T-helper 1 cell treated with Interleukin-12 subunit alpha and Interleukin-12 subunit beta and Interleukin-4 antibody, amounts not matched to agents 30 μg/mL and 1 μg/mL, for 36 hours (primary cell): ENCODE measurements around the gene KRTAP5-1.
A peak's percentile ranks its signal among the peaks of the same experiment; 100 is the strongest.

Experiments
- H3K27ac Mint-ChIP-seq: one replicate; pipeline ENCODE4 v1.8.0; 2021; ENCODE audit warnings: mild to moderate bottlenecking, mixed read lengths
- H3K27me3 Mint-ChIP-seq: one replicate; pipeline ENCODE4 v1.8.0; 2021; ENCODE audit warnings: low read depth, mixed read lengths
- H3K36me3 Mint-ChIP-seq: one replicate; pipeline ENCODE4 v1.8.0; 2021; ENCODE audit warnings: low read depth, mixed read lengths
- H3K4me1 Mint-ChIP-seq: one replicate; pipeline ENCODE4 v1.8.0; 2021; ENCODE audit warnings: low read depth, mixed read lengths
- H3K4me3 Mint-ChIP-seq: one replicate; pipeline ENCODE4 v1.8.0; 2021; ENCODE audit warnings: mild to moderate bottlenecking, moderate library complexity, mixed read lengths
- H3K9me3 Mint-ChIP-seq: one replicate; pipeline ENCODE4 v1.8.0; 2021; ENCODE audit warnings: mixed read lengths

Gene KRTAP5-1

DNA sequence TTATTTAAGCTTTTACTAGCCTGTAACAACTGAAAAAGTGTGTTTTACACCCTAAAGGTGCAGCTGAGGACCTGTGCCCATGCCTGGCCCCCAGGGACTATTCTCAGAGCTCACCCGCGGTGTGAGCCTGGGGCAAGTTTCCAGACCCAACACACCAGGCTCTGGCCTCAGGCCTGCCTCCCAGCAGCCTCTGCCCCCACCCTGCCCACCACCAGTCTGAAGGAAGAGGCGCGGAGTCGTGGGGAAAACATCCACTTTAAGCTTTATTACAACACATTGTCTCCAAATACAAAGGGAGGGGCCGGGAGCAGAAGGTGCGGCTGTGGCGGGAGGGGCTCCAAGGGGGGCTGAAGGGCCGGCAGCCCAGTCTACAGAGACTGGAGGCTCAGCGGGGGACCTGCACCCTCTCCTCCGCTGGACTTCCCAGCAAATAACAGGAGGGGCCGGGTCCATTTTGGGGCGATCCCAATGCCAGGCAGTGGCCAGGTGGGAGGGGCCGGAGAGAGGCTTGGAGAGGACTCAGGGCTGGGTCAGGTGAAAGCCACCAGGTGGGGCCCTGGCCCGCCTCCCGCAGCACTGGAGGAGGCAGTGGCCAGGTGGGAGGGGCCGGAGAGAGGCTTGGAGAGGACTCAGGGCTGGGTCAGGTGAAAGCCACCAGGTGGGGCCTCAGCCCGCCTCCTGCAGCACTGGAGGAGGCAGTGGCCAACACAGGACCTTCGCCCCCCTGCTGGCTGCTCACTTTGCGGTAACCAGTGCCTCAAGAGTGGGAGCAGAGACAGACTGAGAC, 31.1 kb downstream of the KRTAP5-1 start:
- Mint-ChIP-seq H3K4me3 (no peak overlapping the region), H3K27me3 (peaks cover 16% of the 10 kb centered on the region)

DNA sequence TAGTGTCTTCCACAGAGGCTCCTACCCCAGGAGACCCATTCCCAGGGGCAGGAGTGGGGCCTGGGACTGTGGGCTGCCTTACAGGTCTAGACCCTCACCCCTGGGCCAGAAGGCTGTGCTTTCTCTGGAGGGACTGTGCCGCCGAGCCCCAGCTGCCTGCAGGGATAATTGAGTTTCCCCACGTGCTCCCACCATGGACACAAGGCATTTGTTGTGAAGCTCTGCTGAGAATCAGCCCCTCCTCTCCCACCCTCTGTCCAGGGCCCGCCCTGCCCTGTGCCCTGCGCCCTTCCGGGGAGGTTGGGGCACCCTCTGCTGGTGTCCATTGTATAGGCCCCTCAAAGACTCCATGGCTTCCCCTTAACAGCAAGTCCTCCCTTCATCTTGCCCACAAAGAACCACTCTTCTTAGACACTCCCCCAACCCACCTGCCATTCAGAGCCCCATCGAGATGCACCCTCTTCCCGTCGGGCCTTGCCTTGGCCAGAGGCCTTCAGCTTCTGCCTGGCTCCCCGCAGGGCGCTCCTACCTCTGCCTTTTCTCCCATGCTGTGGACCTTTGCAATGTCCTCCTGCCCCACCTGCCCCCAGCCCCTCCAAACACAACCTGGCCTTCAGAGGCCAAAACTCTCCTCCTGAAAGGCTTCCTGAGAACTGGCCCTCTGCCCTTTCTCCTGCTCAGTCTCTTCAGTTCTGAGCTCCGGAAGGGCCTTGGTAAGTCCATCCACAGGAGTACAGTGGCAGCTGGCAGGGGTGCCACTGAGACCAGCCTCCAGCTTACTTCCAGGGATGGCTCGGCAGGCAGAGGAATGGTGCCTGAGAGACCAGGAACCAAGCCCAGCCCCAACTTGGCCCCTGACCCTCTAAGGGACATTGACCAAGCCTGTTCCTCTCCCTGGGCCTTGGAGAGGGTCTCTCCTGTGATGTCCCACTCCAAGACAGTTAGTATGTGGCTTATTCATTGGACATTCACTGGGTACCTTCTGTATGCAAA, 35.4 kb downstream of the KRTAP5-1 start:
- Mint-ChIP-seq H3K4me3 (no peak overlapping the region), H3K36me3 (no peaks in the 10 kb centered on the region), H3K27ac (no peak overlapping the region), H3K27me3 (peaks cover 42% of the 10 kb centered on the region), H3K9me3 (no peaks in the 10 kb centered on the region), H3K4me1 (no peaks in the 10 kb centered on the region)

More for the DNA sequence above, 31.1 kb downstream of the KRTAP5-1 start:
- no peaks in the 10 kb centered on the region for H3K36me3 Mint-ChIP-seq
- H3K27ac Mint-ChIP-seq, result no peak overlapping the region
- H3K4me1 Mint-ChIP-seq, result no peaks in the 10 kb centered on the region
- no peaks in the 10 kb centered on the region for H3K9me3 Mint-ChIP-seq

DNA sequence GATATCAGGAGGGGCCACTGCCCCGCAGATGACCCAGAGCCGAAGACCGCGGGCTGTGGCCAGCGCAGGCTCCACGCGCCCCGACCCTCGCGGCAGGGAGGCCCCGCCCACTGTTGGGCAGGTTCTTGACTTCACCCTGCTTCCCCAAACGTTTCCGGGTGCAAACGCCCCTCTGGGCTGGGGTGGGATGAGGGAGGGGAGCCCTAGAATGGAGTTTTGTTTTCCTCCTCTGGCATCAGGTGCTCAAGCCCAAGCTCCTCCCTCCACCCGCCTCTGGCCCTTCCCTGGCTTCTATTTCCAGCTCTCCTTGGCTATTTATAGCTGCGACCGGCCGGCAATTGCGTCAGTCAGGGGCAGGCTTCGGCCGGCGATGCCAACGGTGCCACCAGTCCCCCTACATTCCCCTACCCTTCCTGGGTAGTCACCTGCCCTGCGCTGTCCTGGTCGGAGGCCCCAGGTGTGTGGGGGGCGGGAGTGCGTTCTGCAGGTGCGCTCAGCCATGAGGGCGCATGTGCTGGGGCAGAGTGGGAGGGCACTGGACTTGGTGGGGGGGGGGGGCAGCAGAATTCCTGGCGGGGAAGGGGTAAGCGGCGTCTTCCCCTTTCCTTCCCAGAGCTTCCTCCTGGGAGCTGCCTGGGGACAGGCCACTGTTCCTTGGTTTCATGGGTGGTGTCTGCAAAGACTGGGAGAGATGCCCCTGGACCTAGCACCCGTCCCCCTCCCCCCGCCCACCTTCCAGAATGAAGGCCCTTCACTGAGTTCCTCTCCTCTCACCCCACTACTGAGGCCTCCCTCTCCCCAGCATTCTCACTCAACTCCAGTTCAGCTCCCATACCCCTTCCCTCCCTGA, 36.6 kb downstream of the KRTAP5-1 start:
- Mint-ChIP-seq H3K9me3 (no peaks in the 10 kb centered on the region), H3K27ac (no peak overlapping the region), H3K36me3 (no peaks in the 10 kb centered on the region), H3K27me3 (peaks cover 42% of the 10 kb centered on the region), H3K4me1 (no peaks in the 10 kb centered on the region), H3K4me3 (no peak overlapping the region)

DNA sequence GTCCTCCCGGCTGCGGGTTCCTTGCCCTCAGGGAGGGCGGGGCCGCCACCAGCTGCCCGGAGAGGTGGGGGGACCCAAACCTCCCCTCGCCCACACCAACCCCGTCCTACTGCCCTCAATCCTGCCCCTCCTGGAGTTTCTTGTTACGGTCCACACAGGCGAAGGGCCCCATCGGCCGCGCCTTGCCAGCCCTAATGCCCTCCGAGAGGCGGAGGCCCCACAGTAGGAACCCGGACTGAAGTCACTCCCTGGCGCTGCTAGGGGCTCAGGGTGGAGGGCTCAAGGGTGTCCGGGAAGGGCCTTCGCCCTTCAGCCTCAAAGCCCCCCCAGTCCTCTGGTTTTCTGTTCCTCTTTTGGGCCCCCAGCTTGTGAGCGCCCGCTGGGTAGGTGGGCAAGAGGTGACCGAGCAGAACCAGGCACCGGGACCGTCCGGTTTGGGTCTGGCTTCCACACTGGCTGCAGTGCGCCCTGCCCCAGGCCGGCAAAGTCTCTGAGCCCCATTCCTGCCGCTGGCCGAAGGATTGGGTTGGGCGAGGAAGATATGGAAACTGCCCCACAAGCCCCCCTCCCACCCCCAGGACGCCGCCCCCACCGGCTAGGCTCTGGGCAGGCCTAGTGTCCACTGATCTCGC, 37.5 kb downstream of the KRTAP5-1 start:
- no peaks in the 10 kb centered on the region for H3K36me3 Mint-ChIP-seq
- H3K4me3 Mint-ChIP-seq, result peak overlapping the region; percentile 21
- no peak overlapping the region for H3K27ac Mint-ChIP-seq
- peaks cover 42% of the 10 kb centered on the region for H3K27me3 Mint-ChIP-seq
- H3K4me1 Mint-ChIP-seq, result no peaks in the 10 kb centered on the region
- H3K9me3 Mint-ChIP-seq, result no peaks in the 10 kb centered on the region

DNA sequence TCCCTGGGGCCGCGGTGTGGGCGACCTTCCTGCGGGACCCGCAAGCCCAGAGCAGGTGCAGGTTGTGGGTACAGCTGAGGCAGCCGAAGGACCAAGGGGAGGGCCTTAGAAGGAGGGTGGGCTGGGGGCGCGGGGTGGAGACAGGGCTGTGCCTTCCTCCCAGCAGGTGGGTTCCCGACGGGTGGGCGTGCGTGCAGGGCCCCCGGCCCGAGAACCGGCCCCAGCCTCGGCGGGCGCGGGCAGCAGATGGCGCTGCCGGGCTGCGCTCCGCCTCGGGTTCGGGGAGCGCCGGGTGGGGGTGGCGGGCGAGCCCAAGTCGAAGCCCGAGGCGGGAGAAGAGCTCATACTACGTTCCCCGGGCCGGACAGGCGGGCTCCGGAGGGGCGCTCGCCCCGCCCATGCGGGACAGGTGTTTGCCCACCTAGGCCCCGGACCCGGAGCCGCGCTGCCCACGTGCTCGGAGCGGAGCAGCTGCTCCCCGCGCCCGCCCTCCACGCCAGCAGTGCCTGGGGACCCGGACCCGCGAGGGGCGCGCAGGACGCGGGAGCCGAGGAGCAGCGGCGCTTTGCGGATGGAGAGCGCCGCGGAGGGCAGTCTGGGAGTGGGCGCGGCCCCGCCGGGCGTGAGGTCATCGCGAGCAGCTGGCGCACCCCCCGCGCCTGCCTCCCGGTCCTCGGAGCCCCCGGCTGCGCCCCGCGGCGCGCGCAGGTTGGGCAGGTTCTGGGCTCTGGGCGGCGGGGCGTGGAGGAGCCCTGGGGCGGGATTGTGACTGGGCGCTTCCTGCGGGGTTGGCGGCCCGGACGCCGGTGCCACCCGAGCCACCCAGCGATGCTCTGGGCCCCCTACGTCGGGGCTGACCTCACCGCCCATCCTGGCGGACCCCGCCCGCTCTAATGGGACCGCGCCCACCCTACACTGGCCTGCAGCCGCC, 38.3 kb downstream of the KRTAP5-1 start:
- Mint-ChIP-seq H3K4me3 (no peak overlapping the region), H3K4me1 (no peaks in the 10 kb centered on the region), H3K9me3 (no peaks in the 10 kb centered on the region), H3K27me3 (peaks cover 42% of the 10 kb centered on the region), H3K27ac (no peak overlapping the region), H3K36me3 (no peaks in the 10 kb centered on the region)

- H3K4me1 Mint-ChIP-seq, result no peaks in the 10 kb centered on the region
- H3K36me3 Mint-ChIP-seq, result no peaks in the 10 kb centered on the region
- no peak overlapping the region for H3K27ac Mint-ChIP-seq
- H3K4me3 Mint-ChIP-seq, result no peak overlapping the region
- no peaks in the 10 kb centered on the region for H3K9me3 Mint-ChIP-seq
- peaks cover 42% of the 10 kb centered on the region for H3K27me3 Mint-ChIP-seq
These were observed 39.0 kb downstream of the KRTAP5-1 start for GRCh38 chr11:1546077-1546535.

DNA sequence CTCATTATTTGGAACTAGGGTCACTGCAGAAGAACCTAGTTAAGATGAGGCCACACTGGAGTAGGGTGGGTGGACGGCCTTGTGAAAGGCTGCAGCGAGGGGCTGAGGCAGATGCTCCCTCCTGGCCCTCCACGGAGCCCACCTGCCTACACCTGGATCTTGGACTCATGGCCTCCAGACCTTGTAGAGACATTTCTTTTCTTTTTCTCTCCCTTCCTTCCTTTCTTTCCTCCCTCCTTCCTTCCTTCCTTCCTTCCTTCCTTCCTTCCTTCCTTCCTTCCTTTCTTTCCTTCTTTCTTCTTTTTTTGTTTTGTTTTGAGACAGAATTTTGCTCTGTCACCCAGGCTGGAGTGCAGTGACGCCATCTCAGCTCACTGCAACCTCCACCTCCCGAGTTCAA, 39.7 kb downstream of the KRTAP5-1 start:
- Mint-ChIP-seq H3K36me3 (no peaks in the 10 kb centered on the region), H3K27ac (no peak overlapping the region)

DNA sequence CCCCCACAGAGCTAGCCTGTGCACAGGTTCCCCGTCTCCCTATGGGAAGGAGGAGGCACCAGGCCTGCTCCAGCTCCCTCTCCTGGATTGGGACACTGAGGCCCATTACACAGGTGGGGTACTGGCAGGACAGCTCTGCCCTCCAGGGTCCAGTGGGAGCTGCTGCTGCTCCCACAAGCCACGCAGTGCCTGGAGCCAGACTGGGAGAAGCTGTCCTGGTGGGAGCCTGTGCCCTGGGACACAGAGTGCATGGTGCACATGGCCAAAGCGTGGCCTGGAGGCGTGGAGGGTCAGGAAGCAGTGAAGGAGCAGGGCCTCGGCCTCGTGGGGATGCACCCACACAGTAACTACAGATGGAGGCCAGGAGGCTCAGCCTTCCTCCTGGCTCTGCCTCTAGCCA, 40.5 kb downstream of the KRTAP5-1 start:
- no peak overlapping the region for H3K27ac Mint-ChIP-seq
- no peaks in the 10 kb centered on the region for H3K36me3 Mint-ChIP-seq
- no peak overlapping the region for H3K4me3 Mint-ChIP-seq
- H3K27me3 Mint-ChIP-seq, result peaks cover 32% of the 10 kb centered on the region
- H3K9me3 Mint-ChIP-seq, result no peaks in the 10 kb centered on the region
- H3K4me1 Mint-ChIP-seq, result no peaks in the 10 kb centered on the region

More for the DNA sequence above, 39.7 kb downstream of the KRTAP5-1 start:
- Mint-ChIP-seq H3K9me3 (no peaks in the 10 kb centered on the region), H3K27me3 (peaks cover 41% of the 10 kb centered on the region), H3K4me1 (no peaks in the 10 kb centered on the region), H3K4me3 (no peak overlapping the region)

- Mint-ChIP-seq H3K27ac (no peak overlapping the region), H3K27me3 (peaks cover 24% of the 10 kb centered on the region)
These were observed 41.3 kb downstream of the KRTAP5-1 start for GRCh38 chr11:1543606-1544263.

GRCh38 chr11:1542267-1542666, 42.8 kb downstream of the KRTAP5-1 start:
- peaks cover 22% of the 10 kb centered on the region for H3K27me3 Mint-ChIP-seq
- peaks cover 1% of the 10 kb centered on the region for H3K4me1 Mint-ChIP-seq
- no peak overlapping the region for H3K4me3 Mint-ChIP-seq
- no peaks in the 10 kb centered on the region for H3K9me3 Mint-ChIP-seq
- no peak overlapping the region for H3K27ac Mint-ChIP-seq
- H3K36me3 Mint-ChIP-seq, result no peaks in the 10 kb centered on the region

More at GRCh38 chr11:1543606-1544263, 41.3 kb downstream of the KRTAP5-1 start:
- Mint-ChIP-seq H3K36me3 (no peaks in the 10 kb centered on the region), H3K4me1 (no peaks in the 10 kb centered on the region), H3K9me3 (no peaks in the 10 kb centered on the region), H3K4me3 (no peak overlapping the region)

- H3K27me3 Mint-ChIP-seq, result peaks cover 22% of the 10 kb centered on the region
- peaks cover 1% of the 10 kb centered on the region for H3K4me1 Mint-ChIP-seq
- H3K27ac Mint-ChIP-seq, result no peak overlapping the region
- H3K9me3 Mint-ChIP-seq, result no peaks in the 10 kb centered on the region
- no peaks in the 10 kb centered on the region for H3K36me3 Mint-ChIP-seq
- H3K4me3 Mint-ChIP-seq, result no peak overlapping the region
These were observed 43.4 kb downstream of the KRTAP5-1 start for GRCh38 chr11:1541474-1542204.

GRCh38 chr11:1540074-1540473, 45.0 kb downstream of the KRTAP5-1 start:
- Mint-ChIP-seq H3K27ac (no peak overlapping the region), H3K4me3 (no peak overlapping the region), H3K9me3 (no peaks in the 10 kb centered on the region), H3K4me1 (peaks cover 3% of the 10 kb centered on the region), H3K27me3 (peaks cover 9% of the 10 kb centered on the region), H3K36me3 (no peaks in the 10 kb centered on the region)
